Measurements from ENCODE around the gene ZSCAN29. TPM values are rescaled to one million over a fixed set of nuclear protein-coding genes. Genes with fewer than 3 reads are reported as not detected.
"Not testable (repeated sequence)": the region's sequence is repeated elsewhere in the genome, so short reads cannot be mapped to it uniquely, and the experiment has no call there.

ZSCAN29 gene
- polyA plus RNA-seq, 1 donor (not counting 4 experiments of a cell fraction or from before 2014, with no cell fraction given): 9.7 TPM

DNA sequence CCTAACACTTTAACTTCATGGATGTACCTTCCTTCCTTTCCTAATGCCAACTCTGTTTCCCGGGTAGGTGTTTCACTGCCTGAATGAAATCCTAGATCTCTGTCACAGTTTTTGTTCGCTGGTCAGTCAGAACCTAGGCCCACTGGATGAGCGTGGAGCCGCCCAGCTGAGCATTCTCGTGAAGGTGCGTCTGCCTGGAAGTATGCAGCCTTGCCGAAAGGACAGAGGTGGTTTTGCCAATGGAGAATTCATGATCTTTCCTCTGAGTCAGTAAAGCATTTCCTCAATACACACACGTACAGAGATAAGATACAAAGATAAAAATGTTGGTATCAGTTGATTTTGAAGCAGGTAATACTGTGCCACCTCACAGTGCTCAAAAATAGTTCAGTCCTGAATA is 32.8 kb upstream of the ZSCAN29 start:
- H2AFZ ChIP-seq (ENCODE audit: control insufficient read depth, low read length): no peak overlapping the region
- H3K4me3 ChIP-seq (ENCODE audit: control insufficient read depth in 2 of 3, extremely low read depth in 1 of 3, insufficient read depth in 2 of 3, low read depth in 1 of 3, low read length in 3 of 3): no peak overlapping the region
- no peaks in the 10 kb centered on the region for H3K4me1 ChIP-seq (ENCODE audit: control insufficient read depth, extremely low read depth, insufficient read depth, low read length)
- no peak for FAIRE-seq
- no peak for TF ChIP-seq EZH2 (IDR thresholded peaks at IDR 0.05; ENCODE audit: low read length)
- TF ChIP-seq, protein P1, sequence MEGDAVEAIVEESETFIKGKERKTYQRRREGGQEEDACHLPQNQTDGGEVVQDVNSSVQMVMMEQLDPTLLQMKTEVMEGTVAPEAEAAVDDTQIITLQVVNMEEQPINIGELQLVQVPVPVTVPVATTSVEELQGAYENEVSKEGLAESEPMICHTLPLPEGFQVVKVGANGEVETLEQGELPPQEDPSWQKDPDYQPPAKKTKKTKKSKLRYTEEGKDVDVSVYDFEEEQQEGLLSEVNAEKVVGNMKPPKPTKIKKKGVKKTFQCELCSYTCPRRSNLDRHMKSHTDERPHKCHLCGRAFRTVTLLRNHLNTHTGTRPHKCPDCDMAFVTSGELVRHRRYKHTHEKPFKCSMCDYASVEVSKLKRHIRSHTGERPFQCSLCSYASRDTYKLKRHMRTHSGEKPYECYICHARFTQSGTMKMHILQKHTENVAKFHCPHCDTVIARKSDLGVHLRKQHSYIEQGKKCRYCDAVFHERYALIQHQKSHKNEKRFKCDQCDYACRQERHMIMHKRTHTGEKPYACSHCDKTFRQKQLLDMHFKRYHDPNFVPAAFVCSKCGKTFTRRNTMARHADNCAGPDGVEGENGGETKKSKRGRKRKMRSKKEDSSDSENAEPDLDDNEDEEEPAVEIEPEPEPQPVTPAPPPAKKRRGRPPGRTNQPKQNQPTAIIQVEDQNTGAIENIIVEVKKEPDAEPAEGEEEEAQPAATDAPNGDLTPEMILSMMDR (optimal IDR thresholded peaks at IDR 0.05 in 1 of 3, IDR thresholded peaks at IDR 0.05 in 1 of 3, conservative IDR thresholded peaks at IDR 0.05 in 1 of 3; ENCODE audit: extremely low read depth in 1 of 3, insufficient read depth in 2 of 3, low read length in 3 of 3): no peak
- H4K20me1 ChIP-seq (ENCODE audit: control insufficient read depth, extremely low read depth, insufficient read depth, low read length): no peaks in the 10 kb centered on the region
- H3K9me1 ChIP-seq (ENCODE audit: control insufficient read depth, extremely low read depth, insufficient read depth, low read length): no peaks in the 10 kb centered on the region
- H3K4me2 ChIP-seq (ENCODE audit: control insufficient read depth, extremely low read depth, insufficient read depth, low read depth, low read length): no peak overlapping the region
- H3K79me2 ChIP-seq (ENCODE audit: control insufficient read depth, insufficient read depth, low read length): no peaks in the 10 kb centered on the region
- dilution Hi-C loops (cut with MboI; ENCODE audit: extremely low pct_ligation_motif_present, low sequenced_read_pairs): no loop called here
- H3K9me3 ChIP-seq (ENCODE audit: control insufficient read depth, low read depth, low read length): no peaks in the 10 kb centered on the region
- no peak overlapping the region for H3K27ac ChIP-seq (ENCODE audit: control insufficient read depth, insufficient read depth, low read length)
- peaks cover 21 to 42% of the 10 kb centered on the region in 2 experiments for H3K36me3 ChIP-seq (ENCODE audit: control insufficient read depth in 2 of 2, extremely low read depth in 1 of 2, insufficient read depth in 2 of 2, low read length in 2 of 2)
- no peaks in the 10 kb centered on the region for H3K27me3 ChIP-seq (ENCODE audit: control insufficient read depth, extremely low read depth, insufficient read depth, low read length)
- H3K9ac ChIP-seq (ENCODE audit: control insufficient read depth, extremely low read depth, insufficient read depth, low read length): no peak overlapping the region
- DNase-seq (ENCODE audit: low read depth, low spot score): no peak

DNA sequence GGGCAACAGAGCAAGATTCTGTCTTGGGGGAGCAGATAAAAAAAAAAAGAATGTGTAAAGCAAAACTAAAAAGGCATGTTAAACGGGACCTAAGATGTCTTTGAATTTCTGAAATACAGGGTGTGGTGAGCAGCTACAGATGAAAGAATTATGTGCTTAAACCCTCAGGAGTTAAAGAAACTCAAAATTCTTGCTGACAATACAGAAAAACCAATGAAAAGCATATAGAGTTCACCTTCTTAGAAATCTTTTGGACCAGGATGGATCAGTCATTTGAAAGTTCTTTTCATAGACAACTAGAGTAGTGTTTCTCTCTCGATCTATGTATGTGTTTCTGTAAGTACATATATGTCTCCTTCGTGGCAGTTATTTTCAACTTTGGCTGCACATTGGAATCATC is 31.4 kb upstream of the ZSCAN29 start:
- H3K27me3 ChIP-seq (ENCODE audit: control insufficient read depth, extremely low read depth, insufficient read depth, low read length): no peaks in the 10 kb centered on the region

DNA sequence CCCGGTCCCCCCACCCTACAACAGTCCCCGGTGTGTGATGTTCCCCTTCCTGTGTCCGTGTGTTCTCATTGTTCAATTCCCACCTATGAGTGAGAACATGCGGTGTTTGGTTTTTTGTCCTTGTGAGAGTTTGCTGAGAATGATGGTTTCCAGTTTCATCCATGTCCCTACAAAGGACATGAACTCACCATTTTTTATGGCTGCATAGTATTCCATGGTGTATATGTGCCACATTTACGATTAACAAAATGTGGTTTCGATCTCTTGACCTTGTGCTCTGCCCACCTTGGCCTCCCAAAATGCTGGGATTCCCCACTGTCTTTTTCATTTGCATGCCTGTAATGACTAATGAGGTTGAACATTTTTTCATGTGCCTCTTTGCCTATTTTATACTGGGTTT is 22.7 kb upstream of the ZSCAN29 start:
- H3K27me3 ChIP-seq (ENCODE audit: control insufficient read depth, extremely low read depth, insufficient read depth, low read length); H3K79me2 ChIP-seq (ENCODE audit: control insufficient read depth, insufficient read depth, low read length); H2AFZ ChIP-seq (ENCODE audit: control insufficient read depth, low read length); FAIRE-seq; dilution Hi-C loops (cut with MboI; ENCODE audit: extremely low pct_ligation_motif_present, low sequenced_read_pairs); H3K4me1 ChIP-seq (ENCODE audit: control insufficient read depth, extremely low read depth, insufficient read depth, low read length); H3K4me3 ChIP-seq (ENCODE audit: control insufficient read depth in 2 of 3, extremely low read depth in 1 of 3, insufficient read depth in 2 of 3, low read depth in 1 of 3, low read length in 3 of 3); H3K9me1 ChIP-seq (ENCODE audit: control insufficient read depth, extremely low read depth, insufficient read depth, low read length); DNase-seq (ENCODE audit: low read depth, low spot score); H3K27ac ChIP-seq (ENCODE audit: control insufficient read depth, insufficient read depth, low read length); H3K9me3 ChIP-seq (ENCODE audit: control insufficient read depth, low read depth, low read length); H3K4me2 ChIP-seq (ENCODE audit: control insufficient read depth, extremely low read depth, insufficient read depth, low read depth, low read length); H3K9ac ChIP-seq (ENCODE audit: control insufficient read depth, extremely low read depth, insufficient read depth, low read length); H4K20me1 ChIP-seq (ENCODE audit: control insufficient read depth, extremely low read depth, insufficient read depth, low read length): not testable (repeated sequence)
- peaks cover 13 to 27% of the 10 kb centered on the region in 2 experiments for H3K36me3 ChIP-seq (ENCODE audit: control insufficient read depth in 2 of 2, extremely low read depth in 1 of 2, insufficient read depth in 2 of 2, low read length in 2 of 2)

More for the DNA sequence above, 31.4 kb upstream of the ZSCAN29 start:
- Histone ChIP-seq H3K4me1 (ENCODE audit: control insufficient read depth, extremely low read depth, insufficient read depth, low read length) (no peaks in the 10 kb centered on the region), H4K20me1 (ENCODE audit: control insufficient read depth, extremely low read depth, insufficient read depth, low read length) (no peaks in the 10 kb centered on the region), H3K9me3 (ENCODE audit: control insufficient read depth, low read depth, low read length) (no peaks in the 10 kb centered on the region), H3K4me3 (ENCODE audit: control insufficient read depth in 2 of 3, extremely low read depth in 1 of 3, insufficient read depth in 2 of 3, low read depth in 1 of 3, low read length in 3 of 3) (no peak overlapping the region), H3K9me1 (ENCODE audit: control insufficient read depth, extremely low read depth, insufficient read depth, low read length) (no peaks in the 10 kb centered on the region), H3K79me2 (ENCODE audit: control insufficient read depth, insufficient read depth, low read length) (no peaks in the 10 kb centered on the region), H3K36me3 (ENCODE audit: control insufficient read depth in 2 of 2, extremely low read depth in 1 of 2, insufficient read depth in 2 of 2, low read length in 2 of 2) (peaks cover 27 to 39% of the 10 kb centered on the region in 2 experiments), H3K4me2 (ENCODE audit: control insufficient read depth, extremely low read depth, insufficient read depth, low read depth, low read length) (no peak overlapping the region), H2AFZ (ENCODE audit: control insufficient read depth, low read length) (no peak overlapping the region), H3K27ac (ENCODE audit: control insufficient read depth, insufficient read depth, low read length) (no peak overlapping the region), H3K9ac (ENCODE audit: control insufficient read depth, extremely low read depth, insufficient read depth, low read length) (no peak overlapping the region)
- dilution Hi-C loops (cut with MboI; ENCODE audit: extremely low pct_ligation_motif_present, low sequenced_read_pairs): no loop called here
- TF ChIP-seq, protein P1 (optimal IDR thresholded peaks at IDR 0.05 in 1 of 3, IDR thresholded peaks at IDR 0.05 in 1 of 3, conservative IDR thresholded peaks at IDR 0.05 in 1 of 3; ENCODE audit: extremely low read depth in 1 of 3, insufficient read depth in 2 of 3, low read length in 3 of 3): no peak
- no peak for TF ChIP-seq EZH2 (IDR thresholded peaks at IDR 0.05; ENCODE audit: low read length)
- no peak for FAIRE-seq
- no peak for DNase-seq (ENCODE audit: low read depth, low spot score)

All from keratinocyte (primary cell).